Lower leg skin (tissue), 4 donors: ENCODE data around the gene KCNJ8. TPM values are rescaled to one million over a fixed set of nuclear protein-coding genes. Genes with fewer than 3 reads are reported as not detected.

Source experiments
- DNase-seq, 2 donors: peaks; one replicate each; pipeline ENCODE4 v3.0.0-alpha.2; 2019; ENCODE audit warnings: low spot score in 2 of 2
- H3K4me3 ChIP-seq: fragments of 200-600 bp; sonication (generic); 2 replicates; pipeline ENCODE4 v1.5.1; 2017; ENCODE audit warnings: mild to moderate bottlenecking, low read depth; ENCODE audit not compliant: poor library complexity, severe bottlenecking
- CTCF ChIP-seq, 3 donors: fragments of 450-650 bp; IDR thresholded peaks; one replicate each; pipeline ENCODE4 v1.5.1; 2016; ENCODE audit warnings: antibody characterized with exemption in 3 of 3, mild to moderate bottlenecking in 3 of 3, moderate library complexity in 2 of 3
- POLR2A ChIP-seq, 2 donors: fragments of 450-650 bp; IDR thresholded peaks; one replicate each; pipeline ENCODE4 v1.6.1; 2016 to 2017; ENCODE audit warnings: antibody characterized with exemption in 2 of 2, mild to moderate bottlenecking in 1 of 2, moderate library complexity in 1 of 2
- WGBS, 2 donors: methylation state at CpG; one replicate each; pipeline ENCODE4 v1.1.5; 2018; 5-methylcytosine and 5-hydroxymethylcytosine counted together
- intact Hi-C: fragments of 100-400 bp; cut with DNase I; formaldehyde crosslinking; loops from one replicate; pipeline ENCODE4 v1.15.0; 2023; ENCODE audit warnings: low total_unique reads
- total RNA-seq, 4 donors: library from RNA; depleted of rRNA; stranded (reverse); fragments of >200 nt; gene quantifications; one replicate each; pipeline ENCODE4 v1.1.0, GENCODE V29; 2016

Gene KCNJ8
- total RNA-seq, 4 donors from 2014 or later: 2.2 to 9.1 (median 2.7) TPM

- no peak for DNase-seq
- no peak overlapping the region for H3K4me3 ChIP-seq
- intact Hi-C loops: no loop called here
- TF ChIP-seq CTCF (IDR thresholded peaks at IDR 0.05): no peak
- TF ChIP-seq POLR2A (IDR thresholded peaks at IDR 0.05): no peak
Observed at GRCh38 chr12:21809100-21809499, 34.6 kb upstream of the KCNJ8 start.

GRCh38 chr12:21806255-21806654 lies 31.7 kb upstream of the KCNJ8 start:
- no peak for DNase-seq
- intact Hi-C loops: no loop called here
- TF ChIP-seq CTCF (IDR thresholded peaks at IDR 0.05) (no peak), POLR2A (IDR thresholded peaks at IDR 0.05) (no peak)

GRCh38 chr12:21801522-21802288 lies 27.2 kb upstream of the KCNJ8 start:
- intact Hi-C loops: no loop called here
- no peak overlapping the region for H3K4me3 ChIP-seq
- no peak for TF ChIP-seq CTCF (IDR thresholded peaks at IDR 0.05)
- no peak for TF ChIP-seq POLR2A (IDR thresholded peaks at IDR 0.05)
- 92 to 95% methylated on average over 4 of the region's 4 CpGs for WGBS, 2 donors
- DNase-seq: no peak

More at GRCh38 chr12:21806255-21806654, 31.7 kb upstream of the KCNJ8 start:
- no peak overlapping the region for H3K4me3 ChIP-seq

DNA sequence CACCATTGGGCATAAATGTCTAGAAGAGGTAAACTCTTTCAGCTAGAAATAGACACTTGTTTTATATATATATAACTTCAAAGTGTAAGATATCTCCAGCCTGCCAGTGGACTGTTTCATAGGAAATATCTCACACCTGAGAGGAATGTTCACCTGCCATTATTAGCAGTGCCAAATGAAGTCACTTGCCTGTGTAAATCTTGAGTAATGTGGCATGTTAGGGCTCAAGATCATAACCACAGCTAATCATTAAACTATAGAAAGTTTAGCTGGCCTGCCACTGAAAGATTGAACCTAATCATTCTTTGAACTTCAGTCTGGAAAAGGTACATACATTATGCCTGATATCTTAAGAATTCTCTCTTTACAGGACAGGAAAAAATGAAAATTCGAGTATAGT lies 25.5 kb upstream of the KCNJ8 start:
- intact Hi-C loops: no loop called here
- TF ChIP-seq POLR2A (IDR thresholded peaks at IDR 0.05) (no peak), CTCF (IDR thresholded peaks at IDR 0.05) (no peak)
- DNase-seq: no peak
- no peak overlapping the region for H3K4me3 ChIP-seq
- whole genome bisulfite sequencing, 2 donors: 68 to 77% methylated on average over 1 of the region's 1 CpG

DNA sequence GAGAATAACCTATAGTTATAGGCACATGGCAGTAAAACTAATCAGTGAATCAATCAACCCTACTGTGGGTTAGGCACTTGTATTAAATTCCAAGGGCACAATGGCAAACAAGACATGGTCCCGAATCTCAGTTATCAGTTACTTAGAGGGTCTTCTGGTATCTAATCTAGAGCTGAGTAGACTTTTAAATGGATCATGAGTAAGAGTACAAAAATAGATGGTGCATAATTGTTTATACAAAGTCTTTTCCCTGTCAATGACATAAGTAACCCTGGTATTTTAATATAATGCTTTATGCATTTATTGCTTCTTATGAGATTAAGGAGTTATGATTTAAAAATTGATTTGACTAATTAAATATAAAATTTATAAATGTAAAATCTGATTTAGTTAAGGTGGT lies 23.0 kb upstream of the KCNJ8 start:
- WGBS, 2 donors: 86 to 95% methylated on average over 1 of the region's 1 CpG
- DNase-seq: no peak
- H3K4me3 ChIP-seq: no peak overlapping the region
- intact Hi-C loops: no loop called here
- TF ChIP-seq CTCF (IDR thresholded peaks at IDR 0.05): no peak
- no peak for TF ChIP-seq POLR2A (IDR thresholded peaks at IDR 0.05)
